ENCODE data around the gene MPC1.

Gene MPC1

DNA sequence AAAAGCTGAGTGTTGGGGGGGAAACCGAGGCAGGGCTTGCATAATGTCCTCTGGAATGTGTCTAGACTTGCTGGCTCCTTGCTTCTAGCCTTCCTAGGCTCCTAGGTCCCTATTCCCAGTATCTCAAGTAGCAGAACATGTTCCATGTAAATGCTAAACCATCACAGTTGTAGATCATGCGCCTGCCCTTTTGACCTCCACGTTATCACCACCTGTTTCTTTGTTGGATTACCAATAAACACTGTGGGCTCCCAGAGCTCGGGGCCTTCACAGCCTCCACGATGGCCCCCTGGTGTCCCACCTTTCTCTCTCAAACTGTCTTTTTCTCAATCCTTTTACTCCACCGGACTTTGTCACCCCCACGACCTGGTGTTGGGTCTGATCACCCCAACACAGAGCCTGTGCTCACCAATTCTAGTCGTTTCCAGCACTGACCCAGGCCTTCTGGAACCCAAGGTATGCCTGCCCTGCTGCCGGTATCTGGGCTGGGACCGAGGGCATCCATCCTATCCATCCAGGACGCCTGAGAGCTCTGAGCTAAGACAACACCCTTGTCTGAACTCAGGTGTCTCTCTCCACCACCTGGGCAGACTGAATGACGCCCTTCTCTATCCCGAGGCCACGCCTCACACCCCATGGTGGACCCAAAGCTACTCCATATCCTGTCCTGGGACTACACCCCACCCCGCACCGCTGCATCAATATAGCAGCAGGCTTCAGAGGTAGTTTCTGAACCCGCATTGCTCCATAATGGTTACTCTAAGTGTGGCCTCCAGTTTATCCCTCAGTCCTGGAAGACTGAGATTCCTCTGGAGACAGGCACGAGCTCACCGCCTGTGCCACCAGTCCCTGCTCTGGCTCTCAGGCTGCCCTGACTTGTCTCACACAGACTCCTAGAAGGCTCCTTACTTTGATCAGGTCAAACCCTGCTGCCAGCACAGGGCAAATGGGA lies 65.2 kb downstream of the MPC1 start:
- Histone ChIP-seq H3K9ac (ENCODE audit: low read length) (no peak overlapping the region), H3K4me2 (ENCODE audit: low read length) (no peak overlapping the region), H4K20me1 (ENCODE audit: insufficient read depth, low read length) (no peaks in the 10 kb centered on the region), H3F3A (ENCODE audit: insufficient read depth, low read length) (no peaks in the 10 kb centered on the region), H3K9me3 (ENCODE audit: low read length) (no peaks in the 10 kb centered on the region), H3K27ac (ENCODE audit: low read depth, low read length, poor library complexity, severe bottlenecking) (no peak overlapping the region), H3K4me3 (ENCODE audit: low read depth, low read length, poor library complexity, severe bottlenecking) (no peak overlapping the region), H3K79me2 (ENCODE audit: insufficient read depth, low read length) (no peaks in the 10 kb centered on the region), H2AFZ (ENCODE audit: low read length) (no peak overlapping the region), H3K9me2 (ENCODE audit: low read depth, low read length) (no peaks in the 10 kb centered on the region), H3K4me1 (ENCODE audit: insufficient read depth, low read length, severe bottlenecking) (no peaks in the 10 kb centered on the region), H3K36me3 (ENCODE audit: insufficient read depth, low read length) (peaks cover 7% of the 10 kb centered on the region), H3K27me3 (ENCODE audit: insufficient read depth, low read length) (no peaks in the 10 kb centered on the region)
- TF ChIP-seq EZH2 (IDR thresholded peaks at IDR 0.05; ENCODE audit: borderline replicate concordance, low read length): no peak
- TF ChIP-seq, protein P1, sequence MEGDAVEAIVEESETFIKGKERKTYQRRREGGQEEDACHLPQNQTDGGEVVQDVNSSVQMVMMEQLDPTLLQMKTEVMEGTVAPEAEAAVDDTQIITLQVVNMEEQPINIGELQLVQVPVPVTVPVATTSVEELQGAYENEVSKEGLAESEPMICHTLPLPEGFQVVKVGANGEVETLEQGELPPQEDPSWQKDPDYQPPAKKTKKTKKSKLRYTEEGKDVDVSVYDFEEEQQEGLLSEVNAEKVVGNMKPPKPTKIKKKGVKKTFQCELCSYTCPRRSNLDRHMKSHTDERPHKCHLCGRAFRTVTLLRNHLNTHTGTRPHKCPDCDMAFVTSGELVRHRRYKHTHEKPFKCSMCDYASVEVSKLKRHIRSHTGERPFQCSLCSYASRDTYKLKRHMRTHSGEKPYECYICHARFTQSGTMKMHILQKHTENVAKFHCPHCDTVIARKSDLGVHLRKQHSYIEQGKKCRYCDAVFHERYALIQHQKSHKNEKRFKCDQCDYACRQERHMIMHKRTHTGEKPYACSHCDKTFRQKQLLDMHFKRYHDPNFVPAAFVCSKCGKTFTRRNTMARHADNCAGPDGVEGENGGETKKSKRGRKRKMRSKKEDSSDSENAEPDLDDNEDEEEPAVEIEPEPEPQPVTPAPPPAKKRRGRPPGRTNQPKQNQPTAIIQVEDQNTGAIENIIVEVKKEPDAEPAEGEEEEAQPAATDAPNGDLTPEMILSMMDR (IDR thresholded peaks at IDR 0.05; ENCODE audit: low read length): no peak

DNA sequence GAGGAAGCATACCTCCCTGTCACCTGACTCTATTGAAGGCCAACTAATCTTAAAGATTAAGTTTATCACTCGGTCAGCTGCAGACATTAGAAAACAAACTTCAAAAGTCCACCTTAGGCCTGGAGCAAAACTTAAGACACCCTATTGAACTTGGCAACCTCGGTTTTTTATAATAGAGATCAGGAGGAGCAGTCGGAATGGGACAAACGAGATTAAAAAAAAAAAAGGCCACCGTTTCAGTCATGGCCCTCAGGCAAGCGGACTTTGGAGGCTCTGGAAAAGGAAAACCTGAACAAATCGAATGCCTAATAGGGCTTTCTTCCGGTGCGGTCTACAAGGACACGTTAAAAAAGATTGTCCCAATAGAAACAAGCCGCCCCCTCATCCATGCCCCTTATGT lies 67.3 kb downstream of the MPC1 start:
- no peaks in the 10 kb centered on the region for H3K27me3 ChIP-seq (ENCODE audit: insufficient read depth, low read length)
- H3K4me1 ChIP-seq (ENCODE audit: insufficient read depth, low read length, severe bottlenecking): no peaks in the 10 kb centered on the region
- no peaks in the 10 kb centered on the region for H3K9me3 ChIP-seq (ENCODE audit: low read length)
- H3K27ac ChIP-seq (ENCODE audit: low read depth, low read length, poor library complexity, severe bottlenecking): no peak overlapping the region
- no peak overlapping the region for H3K4me2 ChIP-seq (ENCODE audit: low read length)
- H3K4me3 ChIP-seq (ENCODE audit: low read depth, low read length, poor library complexity, severe bottlenecking): no peak overlapping the region
- no peak overlapping the region for H3K9ac ChIP-seq (ENCODE audit: low read length)
- no peaks in the 10 kb centered on the region for H3K79me2 ChIP-seq (ENCODE audit: insufficient read depth, low read length)
- H3F3A ChIP-seq (ENCODE audit: insufficient read depth, low read length): no peaks in the 10 kb centered on the region
- no peaks in the 10 kb centered on the region for H4K20me1 ChIP-seq (ENCODE audit: insufficient read depth, low read length)
- H2AFZ ChIP-seq (ENCODE audit: low read length): no peak overlapping the region
- no peaks in the 10 kb centered on the region for H3K9me2 ChIP-seq (ENCODE audit: low read depth, low read length)
- TF ChIP-seq, protein P1 (IDR thresholded peaks at IDR 0.05; ENCODE audit: low read length): no peak
- no peak for TF ChIP-seq EZH2 (IDR thresholded peaks at IDR 0.05; ENCODE audit: borderline replicate concordance, low read length)
- H3K36me3 ChIP-seq (ENCODE audit: insufficient read depth, low read length): peaks cover 6% of the 10 kb centered on the region

Data from OCI-LY1 (cell line).